Mucosa of gallbladder (tissue), 1 donor: Measurements from ENCODE around the gene TDRD6. TPM values are rescaled to one million over a fixed set of nuclear protein-coding genes. Genes with fewer than 3 reads are reported as not detected.

Experiments
- DNase-seq: peaks from one replicate; pipeline ENCODE4 v3.0.0-alpha.2; 2020; ENCODE audit warnings: low spot score
- total RNA-seq: library from RNA; stranded (reverse); gene quantifications from one replicate; pipeline ENCODE4 v1.2.1, GENCODE V29; 2021
- donor health status: DM: no; HTN: no; CAD: no.

TDRD6 gene
- total RNA-seq, 1 donor from 2014 or later = 1.3 TPM

DNA sequence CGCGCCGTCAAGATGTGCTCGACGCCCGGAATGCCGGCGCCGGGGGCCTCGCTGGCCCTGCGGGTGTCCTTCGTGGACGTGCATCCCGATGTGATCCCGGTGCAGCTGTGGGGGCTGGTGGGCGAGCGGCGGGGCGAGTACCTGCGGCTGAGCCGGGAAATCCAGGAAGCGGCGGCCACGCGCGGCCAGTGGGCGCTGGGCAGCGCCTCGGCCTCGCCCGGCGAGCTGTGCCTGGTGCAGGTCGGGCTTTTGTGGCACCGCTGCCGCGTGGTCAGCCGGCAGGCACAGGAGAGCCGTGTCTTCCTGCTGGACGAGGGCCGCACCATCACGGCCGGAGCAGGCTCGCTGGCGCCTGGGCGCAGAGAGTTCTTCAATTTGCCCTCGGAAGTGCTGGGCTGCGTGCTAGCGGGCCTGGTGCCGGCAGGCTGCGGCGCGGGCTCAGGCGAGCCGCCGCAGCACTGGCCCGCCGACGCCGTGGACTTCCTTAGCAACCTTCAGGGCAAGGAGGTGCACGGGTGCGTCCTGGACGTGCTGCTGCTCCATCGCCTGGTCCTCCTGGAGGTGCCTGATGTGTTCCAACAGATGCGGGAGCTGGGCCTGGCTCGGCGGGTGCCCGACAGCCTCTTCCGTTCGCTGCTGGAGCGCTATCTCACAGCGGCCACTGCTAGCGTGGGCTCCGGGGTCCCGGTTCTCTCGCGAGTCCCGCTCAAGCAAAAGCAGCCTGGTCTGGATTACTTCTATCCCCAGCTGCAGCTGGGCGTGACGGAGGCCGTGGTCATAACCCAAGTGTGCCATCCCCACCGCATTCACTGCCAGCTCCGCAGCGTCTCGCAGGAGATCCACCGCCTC lies 656 bp downstream of the TDRD6 start:
- DNase-seq = no peak

DNA sequence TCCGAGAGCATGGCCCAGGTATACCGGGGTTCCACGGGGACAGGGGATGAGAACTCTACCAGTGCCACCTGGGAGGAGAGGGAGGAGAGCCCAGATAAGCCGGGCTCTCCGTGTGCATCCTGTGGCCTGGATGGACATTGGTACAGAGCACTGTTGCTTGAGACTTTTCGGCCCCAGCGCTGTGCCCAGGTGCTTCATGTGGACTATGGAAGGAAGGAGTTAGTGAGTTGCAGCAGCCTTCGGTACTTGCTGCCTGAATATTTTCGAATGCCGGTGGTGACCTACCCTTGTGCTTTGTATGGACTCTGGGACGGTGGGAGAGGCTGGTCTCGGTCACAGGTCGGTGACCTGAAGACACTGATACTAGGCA lies 1.3 kb downstream of the TDRD6 start:
- no peak for DNase-seq

DNA sequence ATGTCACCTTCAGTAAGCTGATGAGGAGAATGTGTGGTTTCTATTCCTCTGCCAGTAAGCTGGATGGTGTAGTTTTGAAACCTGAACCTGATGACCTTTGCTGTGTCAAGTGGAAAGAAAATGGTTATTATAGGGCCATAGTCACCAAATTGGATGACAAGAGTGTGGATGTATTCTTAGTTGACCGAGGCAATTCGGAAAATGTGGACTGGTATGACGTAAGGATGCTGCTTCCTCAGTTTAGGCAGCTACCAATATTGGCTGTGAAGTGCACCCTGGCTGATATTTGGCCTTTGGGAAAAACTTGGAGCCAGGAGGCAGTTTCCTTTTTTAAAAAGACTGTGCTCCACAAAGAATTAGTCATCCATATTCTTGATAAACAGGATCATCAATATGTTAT lies 2.0 kb downstream of the TDRD6 start:
- no peak for DNase-seq

DNA sequence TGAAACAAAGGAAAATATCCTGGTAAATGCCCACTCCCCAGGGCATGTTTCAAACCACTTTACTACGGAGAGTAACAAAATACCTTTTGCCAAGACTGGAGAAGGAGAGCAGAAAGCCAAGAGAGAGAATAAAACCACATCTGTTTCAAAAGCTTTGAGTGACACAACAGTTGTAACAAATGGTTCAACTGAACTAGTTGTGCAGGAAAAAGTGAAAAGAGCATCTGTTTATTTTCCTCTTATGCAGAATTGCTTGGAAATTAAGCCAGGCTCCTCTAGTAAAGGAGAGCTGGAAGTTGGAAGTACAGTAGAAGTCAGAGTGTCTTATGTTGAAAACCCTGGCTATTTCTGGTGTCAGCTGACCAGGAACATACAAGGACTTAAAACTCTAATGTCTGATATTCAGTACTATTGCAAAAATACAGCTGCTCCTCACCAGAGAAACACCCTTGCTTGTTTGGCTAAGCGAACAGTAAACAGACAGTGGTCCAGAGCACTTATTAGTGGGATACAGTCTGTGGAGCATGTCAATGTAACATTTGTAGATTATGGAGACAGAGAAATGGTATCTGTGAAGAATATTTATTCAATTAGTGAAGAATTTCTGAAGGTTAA lies 2.6 kb downstream of the TDRD6 start:
- DNase-seq = no peak

DNA sequence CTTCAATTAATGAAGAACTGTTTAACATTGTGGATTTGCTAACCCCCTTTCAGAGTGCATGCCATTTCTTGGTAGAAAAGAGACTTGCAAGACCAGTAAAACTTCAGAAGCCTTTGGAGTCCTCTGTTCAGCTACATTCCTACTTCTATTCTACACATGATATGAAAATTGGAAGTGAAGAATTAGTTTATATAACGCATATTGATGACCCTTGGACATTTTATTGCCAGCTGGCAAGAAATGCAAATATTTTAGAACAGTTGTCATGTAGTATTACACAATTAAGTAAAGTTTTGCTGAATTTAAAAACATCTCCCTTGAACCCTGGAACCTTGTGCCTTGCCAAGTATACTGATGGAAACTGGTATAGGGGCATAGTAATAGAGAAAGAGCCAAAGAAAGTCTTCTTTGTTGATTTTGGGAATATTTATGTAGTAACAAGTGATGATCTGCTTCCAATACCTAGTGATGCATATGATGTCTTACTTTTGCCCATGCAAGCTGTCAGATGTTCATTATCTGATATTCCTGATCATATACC lies 3.3 kb downstream of the TDRD6 start:
- no peak for DNase-seq

DNA sequence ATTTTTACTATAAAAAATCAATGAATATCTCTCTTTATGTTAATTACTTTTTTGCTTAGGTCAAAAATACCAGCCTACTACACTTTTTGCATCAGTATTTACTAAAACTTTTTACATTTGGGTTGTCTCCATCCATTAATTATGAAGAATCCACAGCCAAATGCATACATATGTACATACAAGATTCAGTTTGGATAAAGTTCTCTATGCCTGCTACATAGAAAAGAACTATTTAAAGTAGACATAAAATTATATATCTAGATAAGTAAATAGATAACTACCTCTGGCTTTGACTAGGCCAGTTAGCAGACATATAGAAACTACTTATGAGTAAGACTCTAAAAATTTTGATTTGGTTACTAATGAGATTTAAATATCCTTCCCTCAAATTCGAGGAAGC lies 12.3 kb downstream of the TDRD6 start:
- no peak for DNase-seq

DNA sequence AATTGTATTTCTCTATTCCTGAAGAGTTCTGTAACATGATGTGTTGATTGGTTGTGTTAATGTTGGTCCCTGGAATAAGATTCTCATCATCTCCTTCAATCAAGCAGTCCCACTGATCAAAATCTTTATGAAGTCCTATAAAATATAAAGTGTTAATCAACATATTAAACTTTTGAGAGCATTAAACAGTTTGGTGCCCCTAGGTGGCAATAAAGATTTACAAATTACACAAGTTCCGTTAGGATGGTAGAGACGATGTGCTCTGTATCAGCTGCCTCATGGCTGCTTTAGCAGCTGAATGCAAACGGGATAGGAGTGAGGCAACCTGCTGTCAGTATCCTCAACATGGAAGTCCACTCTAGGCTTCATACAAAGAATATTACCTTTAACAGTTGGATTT lies 16.9 kb downstream of the TDRD6 start:
- no peak for DNase-seq

DNA sequence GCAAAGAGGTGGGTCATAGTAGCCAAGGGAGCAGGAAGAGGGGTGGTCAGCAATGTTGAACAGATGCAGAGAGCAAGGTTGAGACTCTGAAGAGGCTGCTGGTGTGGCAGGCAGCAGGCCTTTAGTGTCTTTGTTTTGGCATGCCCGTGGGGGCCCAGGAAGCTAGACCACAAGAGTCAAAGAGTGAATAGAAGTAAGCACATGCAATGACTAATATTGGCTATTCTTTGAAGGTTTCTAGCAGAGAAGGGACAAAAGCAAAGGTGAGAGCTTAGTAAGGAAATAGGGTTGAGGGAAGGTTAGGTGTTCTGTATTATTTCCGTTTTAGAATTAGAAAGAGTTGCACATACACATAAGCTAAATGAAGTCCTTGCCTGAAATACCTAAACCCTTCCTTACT lies 18.8 kb downstream of the TDRD6 start:
- no peak for DNase-seq

DNA sequence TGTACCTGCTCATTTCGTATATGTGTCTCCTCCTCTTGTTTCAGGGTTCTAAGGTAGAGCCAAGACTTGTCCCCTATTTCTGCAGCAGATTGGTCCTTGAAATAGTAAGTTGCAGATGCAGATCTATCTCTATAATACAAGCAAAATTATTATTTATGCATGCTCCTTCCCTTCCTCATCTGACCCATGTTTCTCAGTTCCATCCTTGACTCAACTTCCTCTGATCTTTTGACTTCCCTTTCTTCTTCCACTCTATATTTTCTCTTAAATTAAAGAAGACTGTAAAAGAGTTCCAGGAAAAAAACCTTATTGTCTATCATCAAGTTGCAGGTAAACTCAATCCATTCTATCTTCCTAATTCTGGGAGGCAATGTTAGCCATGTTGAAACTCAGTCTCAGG lies 23.8 kb downstream of the TDRD6 start:
- DNase-seq = no peak

DNA sequence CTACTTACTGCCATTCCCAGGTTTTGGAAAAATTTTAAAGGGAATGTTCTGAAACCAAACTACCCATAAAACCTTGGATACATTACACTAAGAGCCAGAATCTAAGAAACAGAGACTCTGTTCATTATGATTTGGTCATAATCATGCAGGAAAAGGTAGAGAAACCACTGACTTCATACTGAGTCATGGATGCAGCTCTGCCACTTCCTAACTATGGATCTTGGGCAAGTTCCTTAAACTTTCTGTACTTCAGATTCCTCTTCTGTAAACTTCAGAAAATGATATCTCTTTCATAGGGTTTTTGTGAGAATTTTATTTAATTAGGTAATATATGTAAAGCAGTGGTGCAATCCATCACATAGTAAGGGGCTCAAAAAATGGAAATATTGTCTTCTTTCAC lies 27.5 kb downstream of the TDRD6 start:
- DNase-seq = no peak

DNA sequence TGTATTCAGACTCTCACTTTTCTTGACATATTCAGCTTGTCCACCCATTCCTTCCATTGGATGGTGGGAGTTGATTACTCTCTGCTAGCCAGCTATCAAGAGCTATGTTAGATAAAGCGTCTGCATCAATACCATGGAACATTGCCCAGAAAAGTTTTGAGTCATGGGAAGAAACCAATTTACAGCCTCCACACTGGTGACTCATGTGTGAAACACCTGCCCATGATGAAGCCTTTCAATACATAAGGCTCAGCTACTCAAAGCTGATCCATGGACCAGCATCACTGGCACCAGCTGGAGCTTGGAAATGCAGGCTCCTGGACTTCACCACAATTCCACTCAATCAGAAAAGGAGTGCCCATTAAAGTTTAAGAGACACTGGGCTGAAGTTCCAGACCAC lies 31.4 kb downstream of the TDRD6 start:
- peak; percentile 47 for DNase-seq

DNA sequence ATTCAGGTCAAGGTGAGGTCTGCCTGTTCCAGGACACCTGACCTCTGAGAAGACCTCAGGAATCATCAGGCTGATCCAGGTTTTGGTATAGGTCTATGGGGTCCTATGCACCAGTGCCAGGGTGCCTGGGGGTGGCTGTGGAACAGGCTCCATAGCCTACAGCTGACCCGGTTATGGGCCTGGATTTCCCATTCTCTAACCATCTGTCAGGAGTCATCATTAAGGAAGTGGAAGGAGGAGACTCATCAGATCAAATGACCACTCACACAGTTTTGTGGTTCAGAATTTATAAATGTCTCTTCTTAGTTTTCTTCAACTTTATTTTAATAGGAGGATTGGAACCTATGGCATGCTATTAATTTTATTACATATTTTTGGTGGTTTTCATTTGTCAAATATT lies 32.7 kb downstream of the TDRD6 start:
- DNase-seq = no peak

DNA sequence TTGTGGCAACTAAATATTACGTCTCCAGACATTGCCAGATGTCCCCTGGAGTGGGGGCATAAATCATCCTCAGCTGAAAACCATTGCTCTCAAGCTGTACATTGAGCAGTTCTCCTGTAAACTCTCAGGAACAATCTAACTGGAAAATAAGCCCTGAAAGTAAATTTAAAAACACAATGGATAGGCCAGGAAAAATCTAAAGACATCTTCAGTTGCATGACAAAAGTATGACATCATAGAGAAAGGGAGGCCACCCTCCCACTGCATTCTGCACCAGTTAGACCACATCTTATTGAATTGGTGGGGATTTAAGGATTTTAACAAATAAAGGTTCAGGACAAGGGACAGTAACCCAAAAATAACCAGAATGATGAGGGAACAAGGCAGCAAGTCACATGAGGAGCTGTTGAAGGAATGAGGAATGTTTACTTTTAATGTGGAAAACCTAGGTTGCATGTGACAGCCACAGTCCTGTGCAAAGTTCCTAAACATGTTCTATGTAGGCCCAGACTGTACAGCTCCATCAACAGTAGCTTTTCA lies 42.2 kb downstream of the TDRD6 start:
- DNase-seq = no peak

DNA sequence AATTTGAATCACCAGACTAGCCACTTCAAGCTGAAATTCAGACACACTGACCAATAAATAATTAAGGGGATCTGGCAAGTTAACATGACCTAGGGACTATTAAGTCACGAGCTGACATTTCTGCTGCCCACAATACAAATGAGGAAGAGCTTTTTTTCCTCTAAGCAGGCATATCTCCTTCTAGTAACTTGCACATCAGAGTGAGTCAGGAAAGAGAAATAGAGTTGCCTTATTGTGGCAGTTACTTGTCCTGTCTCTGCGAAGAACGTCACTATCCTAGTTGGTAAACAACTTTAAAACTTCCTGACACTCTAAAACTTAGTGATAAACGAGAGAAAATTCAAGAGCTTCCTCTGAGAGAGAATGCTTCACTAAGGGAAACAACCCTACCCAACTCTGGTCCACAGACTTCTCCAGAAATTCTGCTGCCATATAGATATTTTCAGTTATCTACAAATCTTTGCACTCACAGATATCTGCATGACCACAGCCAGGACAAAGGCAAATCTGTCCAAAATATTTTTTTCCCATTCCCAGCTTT lies 43.3 kb downstream of the TDRD6 start:
- no peak for DNase-seq

DNA sequence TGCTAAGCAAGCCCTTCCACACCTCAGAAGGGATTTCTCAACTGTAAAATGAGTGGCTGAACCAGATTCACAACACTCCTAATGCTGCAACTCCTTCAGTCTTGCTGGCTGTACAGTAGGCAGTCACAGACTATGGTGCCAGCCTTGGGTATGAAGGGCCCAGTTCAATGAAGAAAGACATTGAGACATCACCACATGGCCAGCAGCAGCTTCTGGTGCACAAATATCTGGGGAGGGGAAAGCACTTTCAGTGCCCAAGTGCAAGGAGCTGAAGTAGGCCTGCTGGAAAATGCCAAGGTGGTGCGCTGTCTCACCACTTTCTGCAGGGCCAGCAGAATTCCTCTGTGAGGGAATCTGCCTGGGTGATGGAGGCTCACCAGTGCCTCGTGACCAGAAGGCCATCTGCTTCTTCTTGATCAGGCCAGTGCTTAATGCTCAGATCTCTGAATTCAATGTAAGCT lies 45.7 kb downstream of the TDRD6 start:
- DNase-seq = no peak

DNA sequence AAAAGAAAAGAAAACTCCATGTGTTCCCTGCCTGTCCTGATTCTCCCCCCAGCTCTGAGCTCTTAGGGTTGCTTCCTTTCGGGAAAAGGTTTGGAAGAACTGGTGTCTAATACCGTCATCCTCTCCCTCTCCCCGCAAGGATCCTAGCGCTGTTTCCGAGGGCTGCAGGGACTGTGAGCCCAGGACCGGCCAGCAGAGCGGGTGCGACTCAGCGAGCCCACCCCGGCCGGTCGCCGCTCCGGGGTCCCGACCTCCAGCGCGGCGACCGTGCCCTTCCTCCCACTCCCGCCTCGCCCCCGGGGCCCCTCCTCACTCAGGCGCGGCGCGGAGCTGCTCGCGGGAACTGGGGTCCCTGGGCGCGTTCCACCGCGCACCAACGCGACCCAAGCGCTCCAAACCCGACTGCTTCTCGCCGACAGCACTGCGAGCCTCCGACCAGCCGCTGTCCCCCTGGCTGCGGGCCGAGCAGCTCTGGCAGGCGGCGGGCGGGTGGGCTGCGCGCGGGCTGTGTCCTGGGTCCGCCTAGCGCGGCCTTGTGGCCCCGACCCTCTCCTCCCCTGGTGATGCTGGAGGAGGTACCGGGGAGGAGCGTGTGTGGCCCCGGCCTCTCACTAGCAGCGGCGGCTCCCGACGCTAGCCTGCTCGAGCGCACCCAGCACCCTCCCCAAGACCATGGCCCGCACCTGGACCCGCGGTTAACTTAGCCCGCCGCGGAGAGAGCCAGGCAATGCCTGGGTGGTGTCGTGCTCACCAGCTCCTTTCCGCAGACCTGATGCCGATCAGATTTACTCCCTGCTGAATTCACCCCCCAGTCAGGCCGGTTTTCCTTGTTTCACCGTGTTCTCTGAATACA lies 47.4 kb downstream of the TDRD6 start, which contains the start of gene PLA2G7:
TSS of gene PLA2G7 (minus strand) at position 509 of the 853 bp plus-strand sequence. CDS start 12,484 bp downstream, outside the sequence.
- no peak for DNase-seq

DNA sequence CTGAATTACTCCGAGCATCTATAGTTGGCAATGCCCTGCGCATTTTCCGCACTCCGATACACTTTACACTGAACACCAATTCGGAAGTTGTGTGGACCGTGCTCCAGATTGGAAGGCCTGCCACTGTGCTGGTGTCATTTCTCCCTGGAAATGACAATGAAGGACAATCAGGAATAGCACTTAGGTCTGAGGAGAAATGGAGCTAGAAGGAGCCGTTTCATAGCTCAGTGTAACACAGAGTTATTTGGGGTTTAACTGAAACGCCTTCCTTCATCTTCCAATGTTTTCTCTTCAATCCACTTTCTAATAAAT lies 48.0 kb downstream of the TDRD6 start:
- DNase-seq = no peak

DNA sequence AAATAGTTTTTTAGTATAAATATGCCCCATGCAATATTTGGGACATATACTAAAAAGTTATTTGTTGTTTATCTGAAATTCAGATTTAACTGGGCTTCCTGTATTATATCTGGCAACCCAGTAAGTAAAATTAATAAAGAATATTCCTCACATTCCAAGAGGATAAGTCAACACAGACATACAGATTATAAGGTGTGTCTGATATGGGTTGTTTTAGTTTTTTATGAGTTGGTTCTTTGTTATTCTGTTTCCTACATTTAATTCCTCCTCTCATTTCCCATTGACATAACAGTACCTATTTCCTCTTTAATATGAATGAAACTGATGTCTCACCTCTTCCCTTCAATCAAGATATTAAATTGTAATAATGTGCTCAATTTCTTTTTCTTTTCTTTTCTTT lies 49.2 kb downstream of the TDRD6 start:
- no peak for DNase-seq

DNA sequence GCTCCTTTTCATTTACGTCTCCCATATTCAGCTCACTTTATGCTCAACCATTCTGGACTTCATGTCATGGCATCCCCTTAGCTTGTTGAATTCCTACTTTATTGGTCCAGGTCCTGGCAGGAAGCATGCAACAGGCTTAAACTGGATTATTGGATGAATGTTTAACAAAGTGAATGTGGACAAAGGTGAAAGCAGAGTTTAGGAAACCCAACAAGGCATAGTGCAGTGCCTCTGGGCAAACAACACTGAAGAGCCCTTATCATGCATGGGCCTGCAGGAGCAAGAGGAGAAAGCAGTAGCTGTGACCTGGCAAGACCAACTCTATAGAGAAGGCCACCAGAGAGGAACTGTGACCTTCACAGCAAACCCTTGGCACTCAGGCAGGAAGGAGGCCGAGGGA lies 53.8 kb downstream of the TDRD6 start:
- DNase-seq = no peak

DNA sequence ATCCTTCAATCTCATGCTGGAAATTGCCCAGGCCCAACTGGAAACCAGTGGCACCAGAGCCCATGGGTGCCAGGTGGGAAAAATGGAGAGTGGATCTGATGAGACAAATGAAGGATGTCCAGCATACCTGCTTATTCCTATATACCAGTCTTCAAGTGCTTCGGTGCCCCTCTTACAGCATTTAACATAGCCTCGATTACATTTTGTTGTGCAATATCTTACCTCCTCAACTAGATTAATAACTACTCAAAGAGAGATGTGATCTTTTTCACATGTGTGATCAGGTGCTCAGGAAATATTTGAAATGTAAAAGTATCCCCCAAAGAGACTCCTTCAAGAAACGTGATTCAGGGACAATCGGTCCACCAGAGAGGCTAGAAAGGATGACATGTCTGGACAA lies 54.2 kb downstream of the TDRD6 start:
- DNase-seq = no peak

DNA sequence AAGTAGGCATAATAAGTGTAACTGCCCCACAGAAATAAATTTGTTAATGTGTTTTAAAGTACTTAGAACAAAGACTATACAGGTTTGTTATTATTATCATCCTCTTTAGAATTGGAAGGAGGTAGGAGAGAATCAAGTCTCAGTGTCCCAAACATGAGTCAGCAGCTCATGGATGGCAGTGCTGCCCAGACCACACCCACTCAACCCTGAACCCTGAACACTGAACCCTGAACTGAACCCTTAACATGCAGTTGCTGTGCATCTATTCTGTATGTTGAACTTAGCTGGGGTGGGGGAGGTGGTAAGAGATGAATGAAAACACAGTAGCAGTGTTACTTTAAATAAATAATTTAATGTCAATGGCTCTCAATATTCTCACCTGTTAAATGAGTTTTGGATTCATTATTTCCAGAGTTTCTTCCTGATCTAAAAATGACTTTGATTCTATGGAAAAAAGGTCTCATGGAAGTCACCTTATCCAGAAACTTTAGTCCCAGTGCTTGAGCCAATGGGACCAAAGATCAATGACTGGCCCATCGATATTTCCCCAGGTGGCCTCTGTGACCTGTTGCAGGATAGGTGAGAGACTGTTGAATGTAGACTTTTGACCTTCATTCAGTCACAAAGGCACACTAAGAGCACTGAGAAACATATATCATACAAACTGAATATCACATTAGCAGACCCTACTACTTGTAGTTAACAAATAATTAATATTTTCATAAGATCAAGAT lies 55.9 kb downstream of the TDRD6 start:
- no peak for DNase-seq
